ENCODE results near the gene IRGC.

GRCh38 chr19:43708716-43709115 lies 7.2 kb upstream of the IRGC start:
- TF ChIP-seq CTCF (IDR thresholded peaks at IDR 0.05) (no peak), POLR2AphosphoS5 (IDR thresholded peaks at IDR 0.05) (no peak)

Data from upper lobe of left lung (tissue), 4 donors.